Ishikawa (cell line): Measurements from ENCODE around the gene CACNA1D.

ENCODE experiments used
- CREB1 ChIP-seq: IDR thresholded peaks from 2 replicates; pipeline ENCODE4 v1.6.1; 2012; ENCODE audit warnings: low read depth
- EP300 ChIP-seq: IDR thresholded peaks from 2 replicates; pipeline ENCODE4 v1.6.1; 2012; ENCODE audit warnings: borderline replicate concordance
- RAD21 ChIP-seq: IDR thresholded peaks from 2 replicates; pipeline ENCODE4 v1.6.1; 2012; ENCODE audit warnings: low read depth
- USF1 ChIP-seq: IDR thresholded peaks from 2 replicates; pipeline ENCODE4 v1.6.1; 2012

- no peak for TF ChIP-seq EP300
- TF ChIP-seq USF1, result no peak
- no peak for TF ChIP-seq CREB1
- no peak for TF ChIP-seq RAD21
Measured at GRCh38 chr3:53845103-53845880, 350.9 kb downstream of the CACNA1D start.
